Endothelial cell of umbilical vein (primary cell): Measurements from ENCODE around the gene CX3CR1. TPM values are rescaled to one million over a fixed set of nuclear protein-coding genes. Genes with fewer than 3 reads are reported as not detected.

ENCODE experiments used
- BruUV-seq: library from RNA; stranded (reverse); fragments of 400-500 nt; replicated peaks from 2 replicates; lab custom pipeline; 2021; lab: Mats Ljungman, UMichigan
- CTCF ChIA-PET: fragments of 300-600, 350-600 bp; sonication (Branson Sonifier 250); formaldehyde crosslinking; loops from one replicate; lab custom pipeline; 2021; ENCODE audit warnings: antibody characterized with exemption, inconsistent platforms; lab: Charles Lee
- POLR2A ChIA-PET: fragments of 300-600, 350-600 bp; sonication (Branson Sonifier 250); formaldehyde crosslinking; loops from one replicate; lab custom pipeline; 2021; ENCODE audit warnings: antibody characterized with exemption, inconsistent platforms; lab: Charles Lee
- DNase-seq: peaks from one replicate; pipeline ENCODE4 v3.0.0-alpha.2; 2011; ENCODE audit warnings: low read depth, low spot score
- FAIRE-seq: peaks from 2 replicates; lab custom pipeline; 2011; peaks lifted over from hg19 to GRCh38; lab: Jason Lieb, UNC
- H2AFZ ChIP-seq: 2 replicates; pipeline ENCODE4 v1.6.0; 2012; ENCODE audit warnings: low read depth, low read length, control low read depth, inconsistent platforms
- H3K27ac ChIP-seq: 2 replicates; pipeline ENCODE4 v1.5.1; 2011; ENCODE audit warnings: low read depth, mild to moderate bottlenecking, control low read depth, low read length, moderate library complexity; ENCODE audit not compliant: insufficient read depth
- H3K27me3 ChIP-seq, 2 experiments: 2 replicates each; pipeline versions ENCODE4 v1.6.0 to v1.6.1; 2011; ENCODE audit warnings: low read length in 2 of 2, mixed read lengths in 1 of 2; ENCODE audit not compliant: control insufficient read depth in 2 of 2, insufficient read depth in 2 of 2
- H3K36me3 ChIP-seq, 2 experiments: 2 replicates in 1 of 2; 3 replicates in 1 of 2; pipeline ENCODE4 v1.5.1; 2011; ENCODE audit warnings: low read length in 2 of 2, mild to moderate bottlenecking in 1 of 2, moderate library complexity in 1 of 2; ENCODE audit not compliant: control insufficient read depth in 2 of 2, insufficient read depth in 2 of 2; ENCODE audit errors: extremely low read depth in 1 of 2
- H3K4me1 ChIP-seq: 3 replicates; pipeline ENCODE4 v1.5.1; 2011; ENCODE audit warnings: mild to moderate bottlenecking, low read length; ENCODE audit not compliant: control insufficient read depth, insufficient read depth; ENCODE audit errors: extremely low read depth
- H3K4me2 ChIP-seq: 2 replicates; pipeline ENCODE4 v1.6.1; 2011; ENCODE audit warnings: low read length, control low read depth, mixed read lengths; ENCODE audit not compliant: insufficient read depth
- H3K4me3 ChIP-seq, 3 experiments: fragments of 200-600 bp in 1 of 3; sonication (generic), shearing (Covaris generic) in 1 of 3; replicated peaks in 1 of 3; 2 replicates each; pipeline ENCODE4 v1.5.1; 2011 to 2016; ENCODE audit warnings: control low read depth in 3 of 3, low read length in 3 of 3, mild to moderate bottlenecking in 2 of 3, inconsistent platforms in 1 of 3, low read depth in 1 of 3, moderate library complexity in 1 of 3; ENCODE audit not compliant: insufficient read depth in 1 of 3
- H3K79me2 ChIP-seq: 2 replicates; pipeline ENCODE4 v1.6.0; 2012; ENCODE audit warnings: low read length, inconsistent platforms; ENCODE audit not compliant: control insufficient read depth, insufficient read depth
- H3K9ac ChIP-seq: replicated peaks from 2 replicates; pipeline ENCODE3; 2011; ENCODE audit warnings: low read length, control low read depth; ENCODE audit not compliant: insufficient read depth; ENCODE audit errors: extremely low read depth
- H3K9me1 ChIP-seq: replicated peaks from 3 replicates; pipeline ENCODE4 v1.6.0; 2011; ENCODE audit warnings: mild to moderate bottlenecking, low read length; ENCODE audit not compliant: control insufficient read depth, insufficient read depth; ENCODE audit errors: extremely low read depth
- H3K9me3 ChIP-seq: replicated peaks from 2 replicates; pipeline ENCODE4 v1.5.1; 2012; ENCODE audit warnings: low read length, inconsistent platforms; ENCODE audit not compliant: control insufficient read depth, insufficient read depth
- H4K20me1 ChIP-seq: replicated peaks from 2 replicates; pipeline ENCODE3; 2011; ENCODE audit warnings: mild to moderate bottlenecking, low read length; ENCODE audit not compliant: control insufficient read depth, insufficient read depth; ENCODE audit errors: extremely low read depth
- CTCF ChIP-seq, 2 donors: IDR thresholded peaks; 1 replicate in 1 of 2; 2 replicates in 1 of 2; pipeline ENCODE4 v1.5.1; 2011; ENCODE audit warnings: low read length in 2 of 2, mild to moderate bottlenecking in 2 of 2, moderate library complexity in 2 of 2, control low read depth in 1 of 2, inconsistent platforms in 1 of 2, low read depth in 1 of 2; ENCODE audit not compliant: insufficient read depth in 1 of 2; ENCODE audit errors: extremely low read depth in 1 of 2
- EZH2 ChIP-seq: IDR thresholded peaks from 2 replicates; pipeline ENCODE4 v1.6.1; 2012; ENCODE audit warnings: borderline replicate concordance, low read depth, mild to moderate bottlenecking, moderate library complexity, low read length, inconsistent platforms; ENCODE audit not compliant: severe bottlenecking
- FOS ChIP-seq: IDR thresholded peaks from 2 replicates; pipeline ENCODE4 v1.6.1; 2011; ENCODE audit warnings: mild to moderate bottlenecking, low read length, moderate library complexity, borderline replicate concordance; ENCODE audit not compliant: insufficient read depth
- GATA2 ChIP-seq: IDR thresholded peaks from 2 replicates; pipeline ENCODE4 v1.7.0; 2011; ENCODE audit warnings: low read depth, mild to moderate bottlenecking, moderate library complexity, mixed read lengths, low read length; ENCODE audit not compliant: insufficient read length, insufficient read depth
- dilution Hi-C: fragments of 300-500 bp; cut with MboI; formaldehyde crosslinking; loops from one replicate; pipeline ENCODE4 v1.15.0; 2019; ENCODE audit warnings: low sequenced_read_pairs; ENCODE audit not compliant: extremely low pct_ligation_motif_present
- intact Hi-C: fragments of 100-400 bp; cut with micrococcal nuclease; formaldehyde crosslinking; loops from one replicate; pipeline ENCODE4 v1.10.0; 2022
- polyA plus RNA-seq, 4 experiments: library from polyadenylated mRNA; depleted of rRNA in 3 of 4; stranded (reverse) in 3 of 4; unstranded in 1 of 4; fragments of >200 nt; gene quantifications; 2 replicates each; pipeline versions ENCODE4 v1.2.1 to v1.2.3, GENCODE V29; 2011 to 2012; ENCODE audit warnings: missing spikeins in 1 of 4
- total RNA-seq: library from RNA; stranded (reverse); gene quantifications from 2 replicates; pipeline ENCODE4 v1.2.3, GENCODE V29; 2021

CX3CR1 gene
- total and polyA plus RNA-seq, 2 donors (not counting 3 experiments of a cell fraction or from before 2014, with no cell fraction given) = not detected

GRCh38 chr3:39250116-39250747 lies 29.6 kb downstream of the CX3CR1 start:
- intact Hi-C loops (no loop called here), dilution Hi-C loops (no loop called here)
- no peak overlapping the region for H3K4me3 ChIP-seq
- peaks cover 0 to 2% of the 10 kb centered on the region in 2 experiments for H3K27me3 ChIP-seq
- H3K9me3 ChIP-seq = no peaks in the 10 kb centered on the region
- no peak overlapping the region for H3K27ac ChIP-seq
- H3K36me3 ChIP-seq = no peaks in the 10 kb centered on the region
- H4K20me1 ChIP-seq = no peaks in the 10 kb centered on the region
- ChIA-PET CTCF (interaction anchor here (0.8 kb wide), 1 partner anchor 42 kb away, joined by 3 read pairs; no protein-coding TSS in a partner anchor), POLR2A (interaction anchor here (0.5 kb wide), 1 partner anchor 47 kb away, joined by 3 read pairs; no protein-coding TSS in a partner anchor)
- H3K79me2 ChIP-seq = no peaks in the 10 kb centered on the region
- no peak for FAIRE-seq
- no peaks in the 10 kb centered on the region for H3K9me1 ChIP-seq
- H3K4me2 ChIP-seq = no peak overlapping the region
- DNase-seq = no peak
- H3K4me1 ChIP-seq = no peaks in the 10 kb centered on the region
- no peak overlapping the region for H2AFZ ChIP-seq
- TF ChIP-seq EZH2 (no peak), GATA2 (no peak), FOS (no peak), CTCF (IDR thresholded peaks at IDR 0.05; ENCODE audit: extremely low read depth in 1 of 2, insufficient read depth in 1 of 2, low read depth in 1 of 2, low read length in 2 of 2) (no peak)
- BruUV-seq = no TSS peak
- H3K9ac ChIP-seq = no peak overlapping the region
